Measurements from ENCODE around the gene FOXK1. TPM values are rescaled to one million over a fixed set of nuclear protein-coding genes. Genes with fewer than 3 reads are reported as not detected.

The FOXK1 gene
- total RNA-seq, 6 experiments from 2014 or later = 3.8 to 8.4 (median 6.9) TPM

DNA sequence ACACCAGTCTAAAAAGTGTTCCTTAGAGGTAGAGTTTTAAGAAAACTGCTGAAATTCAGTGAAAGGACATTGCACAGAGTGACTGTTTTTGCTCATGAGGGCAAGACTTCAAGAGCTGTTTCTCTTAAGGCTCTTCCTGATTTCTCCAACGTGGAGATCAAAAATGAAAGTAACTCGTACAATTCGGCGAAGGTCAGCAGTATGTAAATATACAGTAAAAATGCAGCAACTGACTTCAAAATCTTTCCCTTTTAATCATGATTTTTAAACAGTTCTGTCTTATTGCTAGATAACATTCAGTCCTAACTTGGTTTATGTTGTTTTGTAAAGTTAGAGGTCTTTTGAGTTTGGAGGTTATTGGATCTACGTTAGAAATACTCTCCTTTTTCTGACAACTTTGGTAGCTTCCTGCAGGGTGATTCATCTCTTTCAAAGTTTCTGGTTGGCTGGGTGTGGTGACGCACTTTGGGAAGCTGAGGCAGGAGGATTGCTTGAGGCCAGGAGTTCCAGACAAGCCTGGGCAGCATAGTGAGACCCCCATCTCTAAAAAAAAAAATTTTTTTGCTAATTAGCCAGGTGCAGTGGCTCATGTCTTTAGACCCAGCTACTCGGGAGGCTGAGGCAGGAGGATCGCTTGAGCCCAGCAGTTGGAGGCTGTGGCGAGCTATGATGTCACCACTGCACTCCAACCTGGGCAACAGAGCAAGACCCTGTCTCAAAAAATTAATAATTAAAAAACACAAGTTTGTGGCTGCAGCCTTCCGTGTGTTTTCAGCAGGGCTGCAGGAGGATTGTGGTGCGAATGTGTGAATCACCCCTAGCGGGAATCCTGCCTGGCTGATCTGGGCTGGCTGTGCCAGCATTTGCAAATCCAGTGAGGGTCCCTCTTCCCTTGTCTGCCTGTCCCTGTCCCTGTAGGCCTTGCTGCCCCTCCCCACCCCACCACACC lies 64.2 kb downstream of the FOXK1 start:
- Histone ChIP-seq H3K9me3 (no peaks in the 10 kb centered on the region), H3K36me3 (peaks cover 0 to 10% (median 3%) of the 10 kb centered on the region in 4 donors), H3K4me3 (peak overlapping the region; percentile 16 to 38 (median 20)), H3K4me1 (peaks cover 0 to 23% (median 12%) of the 10 kb centered on the region in 4 donors), H3K27me3 (no peaks in the 10 kb centered on the region), H3K27ac (peak overlapping the region; percentile 81 to 97 (median 85))
- intact Hi-C loops (cut with DNase I) = no loop called here
- TF ChIP-seq POLR2A (IDR thresholded peaks at IDR 0.05) = no peak
- TF ChIP-seq, protein P1, sequence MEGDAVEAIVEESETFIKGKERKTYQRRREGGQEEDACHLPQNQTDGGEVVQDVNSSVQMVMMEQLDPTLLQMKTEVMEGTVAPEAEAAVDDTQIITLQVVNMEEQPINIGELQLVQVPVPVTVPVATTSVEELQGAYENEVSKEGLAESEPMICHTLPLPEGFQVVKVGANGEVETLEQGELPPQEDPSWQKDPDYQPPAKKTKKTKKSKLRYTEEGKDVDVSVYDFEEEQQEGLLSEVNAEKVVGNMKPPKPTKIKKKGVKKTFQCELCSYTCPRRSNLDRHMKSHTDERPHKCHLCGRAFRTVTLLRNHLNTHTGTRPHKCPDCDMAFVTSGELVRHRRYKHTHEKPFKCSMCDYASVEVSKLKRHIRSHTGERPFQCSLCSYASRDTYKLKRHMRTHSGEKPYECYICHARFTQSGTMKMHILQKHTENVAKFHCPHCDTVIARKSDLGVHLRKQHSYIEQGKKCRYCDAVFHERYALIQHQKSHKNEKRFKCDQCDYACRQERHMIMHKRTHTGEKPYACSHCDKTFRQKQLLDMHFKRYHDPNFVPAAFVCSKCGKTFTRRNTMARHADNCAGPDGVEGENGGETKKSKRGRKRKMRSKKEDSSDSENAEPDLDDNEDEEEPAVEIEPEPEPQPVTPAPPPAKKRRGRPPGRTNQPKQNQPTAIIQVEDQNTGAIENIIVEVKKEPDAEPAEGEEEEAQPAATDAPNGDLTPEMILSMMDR (IDR thresholded peaks at IDR 0.05) = no peak
- no peak for DNase-seq
- WGBS (ENCODE audit: insufficient coverage, low coverage, low lambda C conversion rate, missing lambda C conversion rate) = 30% methylated on average over 9 of the region's 12 CpGs
- peak in 2 of 4 donors; percentile 15 to 32 for ATAC-seq

DNA sequence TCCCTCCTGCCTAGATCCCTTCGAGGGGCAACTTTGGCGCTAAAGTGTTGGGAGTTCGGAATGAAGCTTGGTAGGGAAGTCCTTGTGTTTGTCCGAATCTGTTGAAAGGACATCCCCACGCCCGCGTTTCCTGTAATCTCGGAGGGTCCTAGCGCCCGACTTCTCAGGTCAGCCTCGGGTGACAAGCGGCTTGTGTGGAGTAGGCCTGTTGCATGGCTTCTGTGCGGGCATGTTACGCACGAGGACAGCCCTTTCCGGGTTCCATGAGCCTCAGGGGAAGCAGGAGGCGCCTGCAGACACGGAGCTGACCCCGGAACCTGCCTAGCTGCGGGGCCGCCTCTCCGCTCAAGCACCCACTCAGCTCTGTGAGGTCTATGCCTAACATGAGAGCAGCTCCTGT lies 64.9 kb downstream of the FOXK1 start:
- Histone ChIP-seq H3K36me3 (peaks cover 0 to 2% (median under 1%) of the 10 kb centered on the region in 4 donors), H3K9me3 (no peaks in the 10 kb centered on the region), H3K27ac (peak overlapping the region; percentile 81 to 97 (median 85)), H3K27me3 (no peaks in the 10 kb centered on the region), H3K4me1 (peaks cover 0 to 23% (median 12%) of the 10 kb centered on the region in 4 donors), H3K4me3 (no peak overlapping the region)
- WGBS (ENCODE audit: insufficient coverage, low coverage, low lambda C conversion rate, missing lambda C conversion rate) = 73% methylated on average over 6 of the region's 22 CpGs
- intact Hi-C loops (cut with DNase I) = no loop called here
- ATAC-seq (no peak), DNase-seq (no peak)
- TF ChIP-seq, protein P1 (IDR thresholded peaks at IDR 0.05) = no peak
- TF ChIP-seq POLR2A (IDR thresholded peaks at IDR 0.05) = no peak

DNA sequence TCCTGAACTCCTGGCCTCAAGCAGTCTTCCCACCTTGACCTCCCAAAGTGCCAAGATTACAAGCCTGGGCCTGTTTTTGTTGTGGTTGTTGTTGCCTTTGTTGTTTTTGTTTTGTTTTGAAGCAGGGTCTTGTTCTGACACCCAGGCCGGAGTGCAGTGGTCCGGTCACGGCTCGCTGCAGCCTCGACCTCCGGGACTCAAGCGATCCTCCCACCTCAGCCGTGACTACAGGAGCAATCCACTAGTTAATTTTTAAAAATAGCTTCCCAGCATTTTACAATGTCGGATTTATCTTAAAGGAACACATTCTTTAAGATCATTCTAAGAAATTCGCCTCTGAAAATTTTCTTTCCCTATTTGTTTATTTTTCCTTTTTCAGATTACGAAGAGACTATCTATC lies 65.7 kb downstream of the FOXK1 start:
- intact Hi-C loops (cut with DNase I) = no loop called here
- H3K27me3 ChIP-seq = no peaks in the 10 kb centered on the region
- ATAC-seq (no peak), DNase-seq (no peak)
- WGBS (ENCODE audit: insufficient coverage, low coverage, low lambda C conversion rate, missing lambda C conversion rate) = 67% methylated on average over 4 of the region's 11 CpGs
- H3K4me3 ChIP-seq = no peak overlapping the region
- H3K27ac ChIP-seq = peak overlapping the region in 2 of 3 donors; percentile 81 to 85
- peaks cover 0 to 23% (median 12%) of the 10 kb centered on the region in 4 donors for H3K4me1 ChIP-seq
- H3K9me3 ChIP-seq = no peaks in the 10 kb centered on the region
- H3K36me3 ChIP-seq = no peaks in the 10 kb centered on the region
- TF ChIP-seq, protein P1 (IDR thresholded peaks at IDR 0.05) = no peak
- no peak for TF ChIP-seq POLR2A (IDR thresholded peaks at IDR 0.05)

DNA sequence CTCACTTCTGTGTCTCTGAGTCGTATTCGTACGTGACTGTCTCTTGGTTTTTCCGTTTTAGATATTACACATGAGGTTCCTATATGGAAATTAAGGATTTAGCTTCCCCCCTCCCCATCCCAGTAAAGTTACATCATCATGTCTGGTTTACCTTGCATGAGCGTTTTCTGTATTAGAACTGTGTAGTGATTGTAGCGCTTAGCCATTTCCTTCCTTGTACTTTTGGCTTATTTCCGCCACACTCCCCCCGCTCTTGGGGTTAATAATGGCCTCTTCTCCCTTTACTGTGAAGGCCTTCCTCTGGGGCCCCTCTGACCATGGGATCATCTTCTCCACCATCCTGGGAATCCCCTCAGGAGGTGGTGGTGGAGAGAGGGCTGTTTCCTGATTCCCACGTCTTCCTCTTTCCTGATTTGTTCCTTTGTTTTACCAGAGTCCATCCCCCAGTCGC lies 66.2 kb downstream of the FOXK1 start:
- no peaks in the 10 kb centered on the region for H3K36me3 ChIP-seq
- no peak overlapping the region for H3K4me3 ChIP-seq
- no peak for DNase-seq
- H3K9me3 ChIP-seq = no peaks in the 10 kb centered on the region
- TF ChIP-seq, protein P1 (IDR thresholded peaks at IDR 0.05) = no peak
- no peak for TF ChIP-seq POLR2A (IDR thresholded peaks at IDR 0.05)
- H3K27ac ChIP-seq = peak overlapping the region in 1 of 3 donors; percentile 85
- 62% methylated on average over 8 of the region's 10 CpGs for WGBS (ENCODE audit: insufficient coverage, low coverage, low lambda C conversion rate, missing lambda C conversion rate)
- peaks cover 0 to 23% (median 12%) of the 10 kb centered on the region in 4 donors for H3K4me1 ChIP-seq
- no peak for ATAC-seq
- no peaks in the 10 kb centered on the region for H3K27me3 ChIP-seq
- intact Hi-C loops (cut with DNase I) = no loop called here

Data from right lobe of liver (tissue), 6 donors.